ENCODE data around the gene GDA.

Gene GDA

DNA sequence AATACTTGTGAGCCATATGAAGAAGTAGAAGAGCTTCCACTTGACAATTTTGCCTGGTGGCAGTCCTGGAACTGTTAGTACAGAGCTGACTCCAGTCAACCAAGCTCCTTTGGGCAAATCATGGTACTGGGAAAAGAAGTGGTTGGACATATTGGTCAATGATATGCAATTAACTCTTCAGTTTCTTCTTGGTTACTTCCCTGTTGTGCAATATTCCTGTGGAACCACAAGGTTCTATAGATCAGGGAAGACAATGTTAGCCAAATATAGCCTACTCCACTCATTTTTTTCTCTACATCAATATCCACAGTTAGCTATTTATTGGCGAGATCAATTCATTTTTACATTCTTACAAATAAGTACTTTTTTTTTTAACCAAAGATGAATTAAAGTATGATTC lies 14.4 kb upstream of the GDA start:
- TF ChIP-seq CTCF (IDR thresholded peaks at IDR 0.05; ENCODE audit: low read depth, low read length, missing control alignments) = no peak
- no peak for DNase-seq (ENCODE audit: low read depth)
- H3K4me3 ChIP-seq (ENCODE audit: low read depth, low read length) = no peak overlapping the region
- in situ Hi-C loops (cut with HindIII; ENCODE audit: low sequenced_read_pairs) = no loop called here

DNA sequence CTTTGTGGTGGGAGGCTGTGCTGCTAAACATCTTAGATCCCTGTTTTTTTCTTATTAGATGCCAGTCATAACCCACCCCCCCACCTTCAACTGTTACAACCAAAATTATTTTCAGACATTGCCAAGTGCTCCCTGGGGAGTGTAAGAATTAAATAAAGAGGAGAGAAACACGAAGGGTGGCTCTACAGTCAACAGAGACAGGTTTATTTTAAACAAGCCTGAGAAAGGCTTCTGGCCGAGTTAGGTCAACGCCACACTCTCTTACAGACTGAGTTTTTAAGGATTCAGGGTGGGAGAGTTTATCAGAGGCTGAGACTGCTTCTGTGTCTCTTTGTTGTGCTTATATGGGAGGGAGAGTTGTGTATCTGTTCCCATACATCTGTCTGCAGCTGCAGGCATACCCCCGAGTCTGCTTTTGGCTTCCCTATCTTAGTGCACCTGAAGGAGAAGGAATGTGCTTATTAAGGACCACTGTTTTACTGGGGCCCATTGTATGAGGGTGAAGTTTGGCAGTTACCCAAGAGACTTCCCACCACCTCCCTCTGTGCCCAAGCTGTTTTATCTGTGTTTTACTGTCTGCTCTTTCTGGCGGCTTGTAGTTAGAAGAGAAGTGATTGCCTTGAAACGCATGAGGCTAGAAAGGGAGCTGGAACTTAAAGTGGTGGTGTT lies 11.4 kb upstream of the GDA start:
- H3K4me3 ChIP-seq (ENCODE audit: low read depth, low read length) = no peak overlapping the region

DNA sequence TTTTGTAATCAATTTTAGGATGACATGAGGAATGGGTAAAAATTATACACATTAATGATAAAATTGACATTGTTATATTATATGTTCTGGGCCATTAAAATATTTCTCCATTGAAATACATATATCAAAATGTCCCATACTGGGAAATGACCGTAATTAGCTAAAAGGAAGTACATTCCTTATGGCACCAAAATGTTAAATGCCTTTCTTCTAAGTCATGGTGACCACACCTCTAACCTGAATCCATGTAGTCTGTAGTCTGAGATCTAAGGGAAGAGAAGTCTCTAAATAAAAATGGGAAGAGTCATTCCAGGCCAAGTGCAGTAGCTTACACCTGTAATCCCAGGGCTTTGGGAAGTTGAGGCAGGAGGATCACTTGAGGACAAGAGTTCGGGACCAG lies 10.0 kb upstream of the GDA start:
- DNase-seq (ENCODE audit: low read depth) = no peak
- no peak overlapping the region for H3K4me3 ChIP-seq (ENCODE audit: low read depth, low read length)
- in situ Hi-C loops (cut with HindIII; ENCODE audit: low sequenced_read_pairs) = no loop called here
- TF ChIP-seq CTCF (IDR thresholded peaks at IDR 0.05; ENCODE audit: low read depth, low read length, missing control alignments) = no peak

More for the DNA sequence above, 11.4 kb upstream of the GDA start:
- no peak for DNase-seq (ENCODE audit: low read depth)
- no peak for TF ChIP-seq CTCF (IDR thresholded peaks at IDR 0.05; ENCODE audit: low read depth, low read length, missing control alignments)
- in situ Hi-C loops (cut with HindIII; ENCODE audit: low sequenced_read_pairs) = no loop called here

DNA sequence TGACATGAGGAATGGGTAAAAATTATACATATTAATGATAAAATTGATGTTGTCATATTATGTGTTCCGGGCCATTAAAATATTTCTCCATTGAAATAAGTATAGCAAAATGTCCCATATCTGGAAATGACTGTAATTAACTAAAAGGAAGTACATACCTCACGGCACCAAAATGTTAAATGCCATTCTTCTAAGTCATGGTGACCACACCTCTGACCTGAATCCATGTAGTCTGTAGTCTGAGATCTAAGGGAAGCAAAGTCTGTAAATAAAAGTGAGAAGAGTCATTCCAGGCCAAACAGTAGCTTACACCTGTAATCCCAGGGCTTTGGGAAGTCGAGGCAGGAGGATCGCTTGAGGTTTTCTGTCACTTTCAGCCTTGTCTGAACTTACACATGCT lies 8.7 kb upstream of the GDA start:
- no peak overlapping the region for H3K4me3 ChIP-seq (ENCODE audit: low read depth, low read length)
- in situ Hi-C loops (cut with HindIII; ENCODE audit: low sequenced_read_pairs) = no loop called here
- TF ChIP-seq CTCF (IDR thresholded peaks at IDR 0.05; ENCODE audit: low read depth, low read length, missing control alignments) = no peak
- no peak for DNase-seq (ENCODE audit: low read depth)

DNA sequence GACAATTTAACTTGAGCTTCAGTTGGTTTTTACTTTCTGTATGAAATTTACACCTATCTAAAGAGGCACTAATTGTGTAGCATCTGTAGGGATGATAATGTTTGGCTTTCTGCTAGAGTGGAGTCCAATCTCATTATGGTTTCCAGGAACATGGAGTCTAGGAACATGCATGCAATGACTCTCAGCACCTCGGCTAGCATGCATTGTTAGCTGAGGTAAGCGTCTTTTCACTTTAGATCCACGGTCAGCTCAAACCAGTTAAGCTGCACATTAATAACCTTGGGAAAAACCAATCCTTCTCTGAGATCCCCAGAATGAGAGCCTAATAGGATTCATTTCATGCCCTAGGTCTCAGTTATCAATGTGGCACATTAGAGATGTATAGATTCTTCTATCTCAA lies 7.8 kb upstream of the GDA start:
- in situ Hi-C loops (cut with HindIII; ENCODE audit: low sequenced_read_pairs) = no loop called here
- no peak for DNase-seq (ENCODE audit: low read depth)
- H3K4me3 ChIP-seq (ENCODE audit: low read depth, low read length) = no peak overlapping the region
- TF ChIP-seq CTCF (IDR thresholded peaks at IDR 0.05; ENCODE audit: low read depth, low read length, missing control alignments) = no peak

DNA sequence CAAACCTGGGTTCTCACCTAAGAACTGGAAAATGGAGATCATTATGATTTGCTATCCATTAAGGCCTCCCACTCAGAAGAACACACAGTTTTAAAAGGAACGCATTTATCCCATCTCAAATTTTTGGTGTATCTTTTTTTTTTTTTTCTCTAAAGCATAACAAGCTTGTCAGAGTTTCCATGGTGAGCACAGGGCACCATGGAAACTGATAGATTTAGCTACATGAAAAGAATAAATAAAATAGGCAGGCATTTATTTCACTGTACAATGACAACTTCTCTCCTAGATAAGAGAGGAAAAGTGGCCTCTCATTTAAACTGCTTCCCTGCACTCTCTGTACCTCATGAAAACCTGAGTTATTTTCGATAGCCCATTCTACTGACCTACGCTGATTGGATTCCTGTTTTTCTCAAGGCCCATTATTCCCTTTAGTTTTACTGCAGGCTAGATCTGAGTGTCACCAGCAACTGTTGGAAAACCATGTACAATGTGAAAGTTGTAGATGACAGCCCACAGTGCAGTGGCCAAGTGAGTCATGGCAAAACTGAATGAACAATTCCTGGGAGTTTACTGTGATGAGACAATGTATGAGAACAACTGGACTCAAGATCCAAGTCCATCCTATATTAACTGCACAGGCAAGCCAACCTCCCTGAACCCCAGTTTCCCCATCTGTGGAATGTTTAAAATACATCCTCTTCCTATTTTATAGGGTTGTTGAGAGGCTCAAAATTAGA lies 4.3 kb upstream of the GDA start:
- no peak for TF ChIP-seq CTCF (IDR thresholded peaks at IDR 0.05; ENCODE audit: low read depth, low read length, missing control alignments)
- no peak for DNase-seq (ENCODE audit: low read depth)
- in situ Hi-C loops (cut with HindIII; ENCODE audit: low sequenced_read_pairs) = no loop called here
- no peak overlapping the region for H3K4me3 ChIP-seq (ENCODE audit: low read depth, low read length)

Data from astrocyte of the cerebellum (primary cell).